Measurements from ENCODE around the gene ADAP1. TPM values are rescaled to one million over a fixed set of nuclear protein-coding genes. Genes with fewer than 3 reads are reported as not detected.
"Not testable (repeated sequence)": the region's sequence is repeated elsewhere in the genome, so short reads cannot be mapped to it uniquely, and the experiment has no call there.

Gene ADAP1
- polyA plus RNA-seq, 1 donor: 62.0 TPM

DNA sequence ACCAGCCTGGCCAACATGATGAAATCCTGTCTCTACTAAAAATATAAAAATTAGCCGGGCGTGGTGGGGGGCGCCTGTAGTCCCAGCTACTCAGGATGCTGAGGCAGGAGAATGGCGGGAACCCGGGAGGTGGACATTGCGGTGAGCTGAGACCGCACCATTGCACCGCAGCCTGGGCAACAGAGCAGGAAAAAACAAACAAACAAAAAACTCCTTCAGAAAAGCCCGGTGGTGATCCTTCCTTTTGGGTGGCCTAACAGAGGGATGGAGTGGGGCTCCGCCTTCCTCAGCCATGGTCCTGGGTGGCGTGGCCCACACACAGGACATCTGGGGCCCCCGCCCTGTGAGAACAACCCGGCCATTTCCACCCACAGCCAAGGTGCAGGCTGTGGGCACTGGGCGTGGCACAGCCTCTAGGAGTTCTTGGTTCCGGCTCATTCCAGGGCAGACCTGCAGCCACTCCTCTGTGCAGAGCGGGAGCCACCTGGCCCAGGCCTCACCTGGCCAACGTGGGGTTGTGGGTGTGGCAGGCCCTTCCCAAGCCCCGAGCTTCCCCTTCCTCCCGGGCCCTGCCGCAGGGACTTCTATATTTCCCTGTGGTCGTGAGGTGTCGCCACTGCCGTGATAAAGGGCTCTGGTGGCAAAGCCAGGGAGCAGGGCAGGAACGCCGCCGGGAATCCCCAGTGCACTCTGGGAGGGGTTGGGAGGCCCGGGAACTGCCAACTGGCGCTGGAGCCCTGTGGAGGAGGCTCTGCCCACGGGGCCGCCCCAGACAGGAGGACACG is 40.6 kb downstream of the ADAP1 start:
- Histone ChIP-seq H3K4me1 (ENCODE audit: control insufficient read depth, insufficient read depth, low read length) (peaks cover 25% of the 10 kb centered on the region), H3K36me3 (ENCODE audit: control insufficient read depth, insufficient read depth, low read length) (peaks cover 8% of the 10 kb centered on the region), H3K27me3 (ENCODE audit: control insufficient read depth, insufficient read depth, low read length) (no peaks in the 10 kb centered on the region), H3K4me3 (ENCODE audit: low read length) (no peak overlapping the region), H3K9me3 (ENCODE audit: control insufficient read depth, low read depth, low read length) (peaks cover 4% of the 10 kb centered on the region), H3K27ac (ENCODE audit: low read length) (peak overlapping the region; percentile 54)
- DNase-seq: peak; percentile 83 to 90
- no CpG with 5 or more reads among the region's 31 CpGs for WGBS (ENCODE audit: insufficient coverage, low lambda C conversion rate)

DNA sequence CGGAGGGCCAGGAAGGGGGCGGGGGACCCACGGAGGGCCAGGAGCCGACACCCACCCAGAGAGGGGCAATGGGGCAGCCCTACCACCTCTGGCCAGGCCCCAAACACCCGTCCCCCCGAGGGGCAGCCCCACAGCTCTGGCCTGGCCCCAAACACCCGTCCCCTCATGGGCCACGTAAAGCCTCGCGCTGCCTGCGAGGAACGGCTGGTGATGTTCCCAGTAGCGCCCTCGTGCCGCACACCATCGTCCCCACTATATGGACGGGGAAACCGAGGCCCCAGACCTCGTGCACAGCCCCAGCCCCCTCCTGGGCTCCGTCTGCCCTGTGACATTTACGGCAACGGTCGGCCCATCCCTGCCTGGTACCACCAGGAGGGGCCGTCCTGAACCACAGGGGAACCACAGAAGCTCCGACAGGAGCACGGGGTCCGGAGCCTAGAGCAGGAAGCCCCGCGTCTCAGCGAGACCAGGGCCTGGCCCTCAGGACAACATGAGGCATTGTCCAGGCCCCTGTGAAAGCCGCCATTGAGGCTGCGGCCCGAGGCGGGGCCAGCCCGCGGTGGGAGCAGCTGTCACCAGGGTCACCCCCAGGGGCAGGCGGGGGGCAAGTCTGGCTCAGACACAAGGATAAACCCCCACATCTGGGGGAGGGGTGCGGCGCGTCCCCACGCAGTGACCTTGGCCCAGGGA is 42.5 kb downstream of the ADAP1 start:
- peaks cover 9% of the 10 kb centered on the region for H3K9me3 ChIP-seq (ENCODE audit: control insufficient read depth, low read depth, low read length)
- WGBS (ENCODE audit: insufficient coverage, low lambda C conversion rate): no CpG with 5 or more reads among the region's 41 CpGs
- H3K36me3 ChIP-seq (ENCODE audit: control insufficient read depth, insufficient read depth, low read length): peaks cover 13% of the 10 kb centered on the region
- H3K27me3 ChIP-seq (ENCODE audit: control insufficient read depth, insufficient read depth, low read length): no peaks in the 10 kb centered on the region
- peaks cover 25% of the 10 kb centered on the region for H3K4me1 ChIP-seq (ENCODE audit: control insufficient read depth, insufficient read depth, low read length)
- H3K27ac ChIP-seq (ENCODE audit: low read length): no peak overlapping the region
- H3K4me3 ChIP-seq (ENCODE audit: low read length): no peak overlapping the region
- DNase-seq: no peak

DNA sequence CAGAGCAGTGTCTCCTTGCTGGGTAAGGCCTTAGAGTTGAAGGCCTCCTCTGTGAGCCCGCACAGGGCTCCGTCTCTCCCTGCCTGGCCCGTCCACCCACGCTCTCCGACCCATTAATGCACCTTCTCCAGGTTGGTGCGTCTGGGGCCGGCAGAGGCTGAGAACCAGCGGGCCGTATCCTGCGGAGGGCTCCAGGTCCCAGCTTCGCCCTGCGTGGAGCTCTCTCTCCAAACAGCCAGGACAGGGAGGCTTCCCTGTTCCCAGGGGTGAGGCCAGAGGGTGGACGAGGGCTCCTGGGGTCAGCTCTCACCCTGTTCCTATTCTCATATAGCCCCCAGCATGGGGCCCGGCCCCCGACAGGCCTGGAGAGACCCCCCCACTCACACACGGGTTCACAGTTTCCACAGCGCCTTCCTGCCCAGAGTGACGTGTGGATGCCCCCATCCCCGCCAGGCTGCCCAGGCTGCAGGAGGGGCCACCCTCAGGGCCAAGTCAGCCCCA is 43.5 kb downstream of the ADAP1 start:
- peaks cover 9% of the 10 kb centered on the region for H3K9me3 ChIP-seq (ENCODE audit: control insufficient read depth, low read depth, low read length)
- H3K4me3 ChIP-seq (ENCODE audit: low read length): no peak overlapping the region
- peaks cover 25% of the 10 kb centered on the region for H3K4me1 ChIP-seq (ENCODE audit: control insufficient read depth, insufficient read depth, low read length)
- H3K27ac ChIP-seq (ENCODE audit: low read length): no peak overlapping the region
- DNase-seq: no peak
- no CpG with 5 or more reads among the region's 19 CpGs for WGBS (ENCODE audit: insufficient coverage, low lambda C conversion rate)
- H3K36me3 ChIP-seq (ENCODE audit: control insufficient read depth, insufficient read depth, low read length): peaks cover 16% of the 10 kb centered on the region
- H3K27me3 ChIP-seq (ENCODE audit: control insufficient read depth, insufficient read depth, low read length): no peaks in the 10 kb centered on the region

DNA sequence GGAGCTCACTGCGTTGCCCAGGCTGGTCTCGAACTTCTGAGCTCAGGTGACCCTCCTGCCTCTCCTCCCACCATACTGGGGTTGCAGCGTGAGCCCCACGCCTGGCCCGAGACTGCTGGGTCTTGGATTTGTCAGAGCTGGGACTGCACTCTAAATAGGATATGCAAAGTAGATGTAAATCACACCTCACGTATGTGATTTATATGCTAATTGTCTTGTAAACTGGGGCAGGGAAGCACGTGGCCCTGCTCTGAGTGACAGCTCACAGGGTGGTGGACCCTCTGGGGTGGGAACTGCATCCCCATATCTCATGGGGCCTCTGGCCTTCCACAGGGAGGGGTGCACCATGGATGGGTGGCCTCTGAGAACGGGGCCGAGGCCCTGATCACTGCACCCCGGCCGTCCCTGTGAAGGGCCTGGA is 44.0 kb downstream of the ADAP1 start:
- Histone ChIP-seq H3K4me1 (ENCODE audit: control insufficient read depth, insufficient read depth, low read length) (peaks cover 24% of the 10 kb centered on the region), H3K9me3 (ENCODE audit: control insufficient read depth, low read depth, low read length) (peaks cover 9% of the 10 kb centered on the region), H3K27me3 (ENCODE audit: control insufficient read depth, insufficient read depth, low read length) (no peaks in the 10 kb centered on the region), H3K36me3 (ENCODE audit: control insufficient read depth, insufficient read depth, low read length) (peaks cover 16% of the 10 kb centered on the region), H3K27ac (ENCODE audit: low read length) (no peak overlapping the region), H3K4me3 (ENCODE audit: low read length) (no peak overlapping the region)
- DNase-seq: no peak
- no CpG with 5 or more reads among the region's 11 CpGs for WGBS (ENCODE audit: insufficient coverage, low lambda C conversion rate)

DNA sequence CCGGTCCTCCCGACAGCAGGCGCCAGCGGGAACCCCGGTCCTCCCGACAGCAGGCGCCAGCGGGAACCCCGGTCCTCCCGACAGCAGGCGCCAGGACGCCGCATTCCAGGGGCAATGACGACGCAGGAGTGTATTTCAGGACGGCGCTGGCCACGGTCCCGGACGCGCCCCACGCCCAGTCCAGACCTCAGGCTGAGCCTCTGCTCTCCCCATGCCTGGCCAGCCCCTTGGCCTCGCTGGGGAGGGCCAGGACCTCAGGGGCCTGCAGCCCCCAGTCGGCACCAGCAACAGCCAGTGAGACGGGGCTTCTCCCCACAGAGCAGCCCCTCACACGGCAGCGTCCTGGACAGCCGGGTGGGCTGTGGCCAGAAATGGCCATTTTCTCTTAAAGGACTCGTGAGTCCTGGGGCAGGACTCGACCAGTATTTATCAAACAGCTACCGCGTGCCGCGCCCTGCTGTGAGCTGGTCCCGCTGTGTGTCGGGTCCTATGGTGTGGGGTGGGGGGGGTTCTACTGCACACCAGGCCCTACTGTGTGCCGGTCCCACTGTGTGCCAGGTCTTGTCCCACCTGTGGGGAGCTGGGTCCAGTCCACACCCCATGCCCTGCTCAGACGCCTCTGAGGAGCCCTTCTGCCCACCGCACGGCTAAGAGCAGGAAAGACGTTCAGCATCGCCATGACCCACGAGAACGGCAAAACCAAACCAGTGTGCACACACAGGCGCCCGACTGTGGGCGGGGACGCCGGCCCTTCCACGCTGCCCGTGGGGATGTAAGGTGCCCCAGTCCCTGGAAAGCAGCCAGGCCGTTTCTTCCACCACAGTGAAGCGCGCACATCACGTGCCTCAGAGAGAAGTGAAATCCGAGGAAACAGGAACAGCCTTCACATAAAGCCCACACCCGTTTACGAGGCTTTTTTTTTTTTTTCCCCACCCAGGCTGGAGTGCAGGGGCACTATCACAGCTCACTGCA is 44.8 kb downstream of the ADAP1 start:
- Histone ChIP-seq H3K27me3 (ENCODE audit: control insufficient read depth, insufficient read depth, low read length) (peaks cover 1% of the 10 kb centered on the region), H3K36me3 (ENCODE audit: control insufficient read depth, insufficient read depth, low read length) (peaks cover 17% of the 10 kb centered on the region), H3K4me3 (ENCODE audit: low read length) (no peak overlapping the region), H3K4me1 (ENCODE audit: control insufficient read depth, insufficient read depth, low read length) (peaks cover 16% of the 10 kb centered on the region), H3K9me3 (ENCODE audit: control insufficient read depth, low read depth, low read length) (peaks cover 13% of the 10 kb centered on the region), H3K27ac (ENCODE audit: low read length) (no peak overlapping the region)
- no CpG with 5 or more reads among the region's 58 CpGs for WGBS (ENCODE audit: insufficient coverage, low lambda C conversion rate)
- DNase-seq: peak in 1 of 2 donors; percentile 51

DNA sequence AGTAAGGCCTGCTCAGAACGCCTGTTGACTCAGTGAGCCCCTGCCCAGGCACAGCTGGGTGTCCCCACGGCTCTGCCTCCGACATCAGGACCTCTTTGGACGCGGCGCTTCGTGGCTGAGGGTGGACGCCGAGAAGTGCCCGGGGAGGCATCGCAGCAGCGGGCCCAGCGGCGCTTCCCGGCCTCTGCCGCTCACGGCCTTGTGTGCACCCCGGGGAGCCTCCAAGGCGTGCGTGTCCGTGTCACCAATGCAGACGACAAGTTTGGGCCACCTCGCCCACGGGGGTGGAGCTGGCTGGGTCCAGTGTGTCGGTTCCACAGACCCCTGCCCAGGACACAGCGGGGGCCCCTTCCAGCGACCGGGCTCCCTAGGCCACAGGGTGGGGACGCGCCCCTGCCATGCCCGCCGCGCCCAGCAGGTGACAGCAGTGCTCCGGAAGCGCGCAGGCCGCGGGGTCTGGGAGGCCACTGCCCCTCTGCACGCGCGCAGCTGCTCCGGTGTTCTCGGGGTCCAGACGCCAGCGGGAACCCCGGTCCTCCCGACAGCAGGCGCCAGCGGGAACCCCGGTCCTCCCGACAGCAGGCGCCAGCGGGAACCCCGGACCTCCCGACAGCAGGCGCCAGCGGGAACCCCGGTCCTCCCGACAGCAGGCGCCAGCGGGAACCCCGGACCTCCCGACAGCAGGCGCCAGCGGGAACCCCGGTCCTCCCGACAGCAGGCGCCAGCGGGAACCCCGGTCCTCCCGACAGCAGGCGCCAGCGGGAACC is 45.7 kb downstream of the ADAP1 start:
- not testable (repeated sequence) for H3K27ac ChIP-seq (ENCODE audit: low read length); H3K27me3 ChIP-seq (ENCODE audit: control insufficient read depth, insufficient read depth, low read length); H3K4me1 ChIP-seq (ENCODE audit: control insufficient read depth, insufficient read depth, low read length); H3K4me3 ChIP-seq (ENCODE audit: low read length)
- DNase-seq: peak; percentile 38 to 76
- no CpG with 5 or more reads among the region's 73 CpGs for WGBS (ENCODE audit: insufficient coverage, low lambda C conversion rate)
- Histone ChIP-seq H3K9me3 (ENCODE audit: control insufficient read depth, low read depth, low read length) (peaks cover 16% of the 10 kb centered on the region), H3K36me3 (ENCODE audit: control insufficient read depth, insufficient read depth, low read length) (peaks cover 25% of the 10 kb centered on the region)

DNA sequence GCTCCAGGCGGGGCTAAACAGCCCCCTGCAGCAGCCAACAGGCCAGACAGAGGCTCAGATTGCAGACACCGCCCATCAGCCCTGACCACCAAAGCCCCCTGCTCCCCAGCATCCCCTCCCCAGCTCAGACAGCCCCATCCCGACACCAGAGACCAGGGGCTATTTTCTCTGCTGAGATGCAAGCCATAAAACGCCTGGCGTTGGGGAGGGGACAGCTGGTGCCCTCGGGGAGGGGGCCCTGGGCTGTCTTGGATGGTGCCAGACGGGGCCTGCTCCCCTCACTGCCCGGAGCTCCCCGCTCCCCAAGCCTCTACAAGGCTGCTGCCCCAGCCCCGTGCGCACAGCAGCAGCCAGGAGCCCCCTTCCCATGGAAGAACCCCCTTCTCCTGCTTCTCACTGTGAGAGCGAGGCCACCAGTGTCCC is 46.3 kb downstream of the ADAP1 start:
- Histone ChIP-seq H3K4me3 (ENCODE audit: low read length) (no peak overlapping the region), H3K27ac (ENCODE audit: low read length) (no peak overlapping the region), H3K4me1 (ENCODE audit: control insufficient read depth, insufficient read depth, low read length) (peaks cover 4% of the 10 kb centered on the region), H3K27me3 (ENCODE audit: control insufficient read depth, insufficient read depth, low read length) (peaks cover 4% of the 10 kb centered on the region), H3K9me3 (ENCODE audit: control insufficient read depth, low read depth, low read length) (peaks cover 19% of the 10 kb centered on the region), H3K36me3 (ENCODE audit: control insufficient read depth, insufficient read depth, low read length) (peaks cover 29% of the 10 kb centered on the region)
- no peak for DNase-seq
- WGBS (ENCODE audit: insufficient coverage, low lambda C conversion rate): no CpG with 5 or more reads among the region's 12 CpGs

DNA sequence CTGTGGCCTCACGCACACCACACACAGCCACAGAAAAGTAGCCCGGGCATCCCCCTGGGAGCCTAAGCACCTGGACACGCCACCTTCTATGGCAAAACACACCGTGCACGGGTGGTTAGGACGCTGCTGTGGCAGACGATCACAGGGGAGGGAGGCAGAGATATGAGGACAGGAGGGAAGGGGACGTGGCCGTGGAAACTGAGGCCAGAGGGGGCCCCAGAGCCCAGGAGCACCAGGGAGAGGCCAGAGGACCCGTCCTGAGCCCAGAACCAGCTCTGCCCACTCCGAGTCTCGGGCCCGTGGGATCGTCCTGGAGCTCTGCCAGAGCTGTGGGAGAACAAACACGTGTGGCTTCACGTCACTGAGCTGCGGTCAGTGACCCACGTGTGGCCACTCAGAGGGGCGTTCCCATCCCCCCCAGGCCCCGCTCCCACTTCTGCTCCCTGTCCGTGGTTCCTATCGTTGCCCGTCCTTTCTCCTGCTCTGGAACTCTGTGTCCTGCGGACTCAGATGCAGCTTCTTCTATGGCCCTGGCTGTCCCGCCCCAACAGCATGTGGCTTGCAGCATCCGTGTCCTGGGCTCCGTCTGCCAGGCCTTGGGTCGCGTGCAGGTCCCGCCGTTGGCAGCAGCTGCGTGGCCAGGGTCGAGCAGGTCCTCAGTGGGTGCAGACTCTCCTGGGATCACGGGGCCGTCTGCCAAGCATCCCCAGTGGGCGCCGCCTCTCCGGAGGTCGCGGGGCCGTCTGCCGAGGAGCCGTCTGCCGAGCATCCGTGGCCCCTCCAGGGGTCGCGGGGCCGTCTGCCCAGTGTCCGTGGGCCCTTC is 47.1 kb downstream of the ADAP1 start:
- H3K36me3 ChIP-seq (ENCODE audit: control insufficient read depth, insufficient read depth, low read length): peaks cover 36% of the 10 kb centered on the region
- H3K27me3 ChIP-seq (ENCODE audit: control insufficient read depth, insufficient read depth, low read length): peaks cover 4% of the 10 kb centered on the region
- no CpG with 5 or more reads among the region's 49 CpGs for WGBS (ENCODE audit: insufficient coverage, low lambda C conversion rate)
- peaks cover 4% of the 10 kb centered on the region for H3K4me1 ChIP-seq (ENCODE audit: control insufficient read depth, insufficient read depth, low read length)
- DNase-seq: no peak
- H3K4me3 ChIP-seq (ENCODE audit: low read length): no peak overlapping the region
- peaks cover 19% of the 10 kb centered on the region for H3K9me3 ChIP-seq (ENCODE audit: control insufficient read depth, low read depth, low read length)
- no peak overlapping the region for H3K27ac ChIP-seq (ENCODE audit: low read length)

DNA sequence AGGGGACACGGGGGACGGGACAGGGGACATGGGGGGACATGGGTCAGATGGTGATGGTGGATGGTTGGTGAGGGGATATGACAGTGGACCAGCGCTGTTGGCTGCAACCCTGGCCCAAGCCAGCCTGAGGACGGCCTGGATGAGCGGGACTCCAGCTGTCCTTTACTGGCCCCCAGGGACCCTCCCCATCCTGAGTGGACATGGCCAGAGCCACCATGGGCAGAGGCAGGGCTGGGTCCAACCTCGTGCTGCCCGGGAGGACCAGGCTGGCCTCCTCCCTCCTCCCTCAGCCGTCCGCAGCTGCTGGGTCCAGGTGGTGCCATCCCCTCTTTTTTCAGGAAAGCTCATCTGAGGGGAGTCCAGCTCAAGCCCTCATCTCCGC is 47.7 kb downstream of the ADAP1 start:
- Histone ChIP-seq H3K4me1 (ENCODE audit: control insufficient read depth, insufficient read depth, low read length) (peaks cover 7% of the 10 kb centered on the region), H3K27me3 (ENCODE audit: control insufficient read depth, insufficient read depth, low read length) (peaks cover 4% of the 10 kb centered on the region), H3K4me3 (ENCODE audit: low read length) (no peak overlapping the region), H3K36me3 (ENCODE audit: control insufficient read depth, insufficient read depth, low read length) (peaks cover 36% of the 10 kb centered on the region), H3K27ac (ENCODE audit: low read length) (no peak overlapping the region), H3K9me3 (ENCODE audit: control insufficient read depth, low read depth, low read length) (peaks cover 19% of the 10 kb centered on the region)
- no CpG with 5 or more reads among the region's 10 CpGs for WGBS (ENCODE audit: insufficient coverage, low lambda C conversion rate)
- DNase-seq: no peak

All from large intestine (tissue), 3 donors.